A673 (cell line): Measurements from ENCODE around the gene KAZN.

Source experiments
- CTCF ChIP-seq: fragments of 300-800, 200-600 bp; sonication (generic); conservative IDR thresholded peaks from 2 replicates; pipeline ENCODE4 v1.5.1; 2017; ENCODE audit warnings: low read depth, mild to moderate bottlenecking, antibody characterized with exemption, low read length, moderate library complexity, mixed read lengths
- EZH2 ChIP-seq: fragments of 200-600 bp; sonication (generic); IDR thresholded peaks from 2 replicates; pipeline ENCODE4 v1.6.1; 2017; ENCODE audit warnings: borderline replicate concordance, low read depth, mild to moderate bottlenecking, mixed read lengths, antibody characterized with exemption, low read length; ENCODE audit not compliant: poor library complexity, severe bottlenecking

GRCh38 chr1:15023205-15023604 lies 424.7 kb downstream of the KAZN start:
- no peak for TF ChIP-seq EZH2
- TF ChIP-seq CTCF: no peak
